Ovary (tissue), 3 donors: ENCODE data around the gene PTN.
"Not testable (repeated sequence)": the region's sequence is repeated elsewhere in the genome, so short reads cannot be mapped to it uniquely, and the experiment has no call there.

Source experiments
- EP300 ChIP-seq: sonication (generic); formaldehyde crosslinking; IDR thresholded peaks from one replicate; pipeline ENCODE4 v1.6.1; 2017; ENCODE audit warnings: antibody characterized with exemption
- POLR2A ChIP-seq: fragments of 450-650 bp; IDR thresholded peaks from one replicate; pipeline ENCODE4 v1.6.1; 2017; ENCODE audit warnings: antibody characterized with exemption, mild to moderate bottlenecking, moderate library complexity
- TF ChIP-seq, protein P1 (sequence below), 3 donors: fragments of 450-650 bp in 2 of 3; fragments of 200-600 bp in 1 of 3; IDR thresholded peaks; one replicate each; pipeline versions ENCODE4 v1.5.1 to v1.8.0; 2016 to 2022; ENCODE audit warnings: antibody characterized with exemption in 3 of 3, mild to moderate bottlenecking in 1 of 3
- donor health status: DM: no; HTN: no; CAD: no.

DNA sequence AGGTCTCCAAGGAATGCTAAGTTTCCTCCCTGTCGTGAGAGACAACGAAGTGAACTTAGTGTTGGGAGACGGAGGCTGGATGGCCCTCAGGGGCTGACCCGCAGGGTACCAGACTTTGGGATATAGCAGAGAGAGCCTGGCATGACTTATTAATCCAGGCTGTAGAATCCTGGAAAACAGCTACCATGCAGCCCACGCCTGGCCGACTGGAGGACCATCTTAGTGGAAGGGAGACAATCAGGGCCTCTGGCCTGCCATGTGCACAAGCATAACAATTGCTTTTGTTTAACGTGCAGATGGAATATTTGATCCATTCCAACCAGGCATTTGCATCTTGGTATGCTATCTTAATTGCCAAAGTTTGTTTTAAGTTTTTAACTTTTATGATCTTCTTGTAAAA lies 78.1 kb downstream of the PTN start:
- TF ChIP-seq POLR2A, EP300: not testable (repeated sequence)
- TF ChIP-seq, protein P1, sequence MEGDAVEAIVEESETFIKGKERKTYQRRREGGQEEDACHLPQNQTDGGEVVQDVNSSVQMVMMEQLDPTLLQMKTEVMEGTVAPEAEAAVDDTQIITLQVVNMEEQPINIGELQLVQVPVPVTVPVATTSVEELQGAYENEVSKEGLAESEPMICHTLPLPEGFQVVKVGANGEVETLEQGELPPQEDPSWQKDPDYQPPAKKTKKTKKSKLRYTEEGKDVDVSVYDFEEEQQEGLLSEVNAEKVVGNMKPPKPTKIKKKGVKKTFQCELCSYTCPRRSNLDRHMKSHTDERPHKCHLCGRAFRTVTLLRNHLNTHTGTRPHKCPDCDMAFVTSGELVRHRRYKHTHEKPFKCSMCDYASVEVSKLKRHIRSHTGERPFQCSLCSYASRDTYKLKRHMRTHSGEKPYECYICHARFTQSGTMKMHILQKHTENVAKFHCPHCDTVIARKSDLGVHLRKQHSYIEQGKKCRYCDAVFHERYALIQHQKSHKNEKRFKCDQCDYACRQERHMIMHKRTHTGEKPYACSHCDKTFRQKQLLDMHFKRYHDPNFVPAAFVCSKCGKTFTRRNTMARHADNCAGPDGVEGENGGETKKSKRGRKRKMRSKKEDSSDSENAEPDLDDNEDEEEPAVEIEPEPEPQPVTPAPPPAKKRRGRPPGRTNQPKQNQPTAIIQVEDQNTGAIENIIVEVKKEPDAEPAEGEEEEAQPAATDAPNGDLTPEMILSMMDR (IDR thresholded peaks at IDR 0.05), result not testable (repeated sequence)
